A673 (cell line): Measurements from ENCODE around the gene VANGL2. TPM values are rescaled to one million over a fixed set of nuclear protein-coding genes. Genes with fewer than 3 reads are reported as not detected.

Experiments used
- BruUV-seq: library from RNA; stranded (reverse); fragments of 400-500 nt; replicated peaks from 2 replicates; lab custom pipeline; 2021; lab: Mats Ljungman, UMichigan
- CTCF ChIA-PET: fragments of 300-600 bp; sonication (Branson Sonifier 250); formaldehyde crosslinking; loops from one replicate; lab custom pipeline; 2022; ENCODE audit warnings: antibody characterized with exemption; lab: Charles Lee
- POLR2A ChIA-PET: fragments of 300-600 bp; sonication (Branson Sonifier 250); formaldehyde crosslinking; loops from one replicate; lab custom pipeline; 2022; ENCODE audit warnings: antibody characterized with exemption; ENCODE audit not compliant: low non-redundant PET; lab: Charles Lee
- DNase-seq: peaks from one replicate; pipeline ENCODE4 v3.0.0-alpha.2; 2015; ENCODE audit warnings: low spot score
- H3K27ac ChIP-seq: fragments of 200-600 bp; sonication (generic); 2 replicates; pipeline ENCODE4 v1.5.1; 2016; ENCODE audit warnings: mixed run types, low read depth, mild to moderate bottlenecking, mixed read lengths, antibody characterized with exemption, low read length; ENCODE audit not compliant: poor library complexity, severe bottlenecking
- H3K27me3 ChIP-seq: fragments of 200-600 bp; sonication (generic); replicated peaks from 2 replicates; pipeline ENCODE4 v1.6.1; 2017; ENCODE audit warnings: mixed run types, low read depth, mild to moderate bottlenecking, mixed read lengths, antibody characterized with exemption, low read length; ENCODE audit not compliant: insufficient read depth, poor library complexity
- H3K36me3 ChIP-seq: fragments of 200-600 bp; sonication (generic); 2 replicates; pipeline ENCODE4 v1.6.1; 2016; ENCODE audit warnings: mixed run types, mild to moderate bottlenecking, mixed read lengths, antibody characterized with exemption, low read length; ENCODE audit not compliant: insufficient read depth, poor library complexity, severe bottlenecking
- H3K4me1 ChIP-seq: fragments of 200-600 bp; sonication (generic); 2 replicates; pipeline ENCODE4 v1.6.1; 2017; ENCODE audit warnings: mixed run types, mild to moderate bottlenecking, mixed read lengths, antibody characterized with exemption, low read length; ENCODE audit not compliant: insufficient read depth, poor library complexity, severe bottlenecking
- H3K4me3 ChIP-seq: fragments of 200-600 bp; sonication (generic); 2 replicates; pipeline ENCODE4 v1.5.1; 2016; ENCODE audit warnings: low read depth, mixed run types, mild to moderate bottlenecking, mixed read lengths, low read length; ENCODE audit not compliant: poor library complexity, severe bottlenecking
- H3K9me3 ChIP-seq: fragments of 200-600 bp; sonication (generic); 2 replicates; pipeline ENCODE4 v1.6.1; 2016; ENCODE audit warnings: mixed run types, low read depth, mild to moderate bottlenecking, mixed read lengths, antibody characterized with exemption, low read length; ENCODE audit not compliant: poor library complexity, severe bottlenecking
- EZH2 ChIP-seq: fragments of 200-600 bp; sonication (generic); IDR thresholded peaks from 2 replicates; pipeline ENCODE4 v1.6.1; 2017; ENCODE audit warnings: borderline replicate concordance, low read depth, mild to moderate bottlenecking, mixed read lengths, antibody characterized with exemption, low read length; ENCODE audit not compliant: poor library complexity, severe bottlenecking
- intact Hi-C: fragments of 100-400 bp; cut with micrococcal nuclease; formaldehyde crosslinking; loops from one replicate; pipeline ENCODE4 v1.10.0; 2022; ENCODE audit not compliant: unreplicated experiment
- total RNA-seq: library from RNA; stranded (reverse); gene quantifications from 2 replicates; pipeline ENCODE4 v1.2.3, GENCODE V29; 2021
- TF ChIP-seq, protein P1 (sequence below): fragments of 300-800, 200-600 bp; sonication (generic); conservative IDR thresholded peaks from 2 replicates; pipeline ENCODE4 v1.5.1; 2017; ENCODE audit warnings: low read depth, mild to moderate bottlenecking, antibody characterized with exemption, low read length, moderate library complexity, mixed read lengths

Gene VANGL2
- total RNA-seq, 1 experiment from 2014 or later, result 20.9 TPM

DNA sequence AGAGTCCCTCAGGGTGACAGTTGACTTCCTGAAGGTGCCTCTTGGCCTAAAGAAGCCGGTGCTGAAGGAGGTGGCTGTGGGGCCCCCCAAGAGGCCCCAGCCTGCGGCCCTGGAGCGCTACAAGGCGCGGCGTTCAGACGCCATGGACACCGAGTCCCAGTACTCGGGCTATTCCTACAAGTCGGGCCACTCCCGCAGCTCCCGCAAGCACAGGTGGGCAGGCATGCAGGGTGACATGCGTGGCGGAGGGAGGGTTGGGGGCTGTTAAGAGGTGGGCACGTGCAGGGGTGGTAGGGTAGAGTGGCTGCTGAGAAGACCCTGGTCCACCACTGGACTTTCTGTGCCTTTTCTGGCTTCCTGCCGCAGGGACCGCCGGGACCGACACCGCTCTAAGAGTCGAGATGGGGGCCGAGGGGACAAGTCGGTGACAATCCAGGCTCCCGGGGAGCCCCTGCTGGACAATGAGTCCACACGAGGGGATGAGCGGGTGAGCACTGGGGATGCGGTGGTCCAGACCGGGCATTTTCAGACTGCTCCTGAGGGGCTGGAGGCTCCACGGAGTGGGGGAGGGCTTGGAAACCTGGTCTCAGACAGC, 15.4 kb downstream of the VANGL2 start:
- no peak overlapping the region for H3K4me3 ChIP-seq
- intact Hi-C loops, result no loop called here
- CTCF ChIA-PET, result interaction anchor here (0.8 to 1.1 kb wide), 2 partner anchors 39 to 330 kb away, joined by 3 read pairs; no protein-coding TSS in a partner anchor
- H3K27me3 ChIP-seq, result no peaks in the 10 kb centered on the region
- no peaks in the 10 kb centered on the region for H3K36me3 ChIP-seq
- TF ChIP-seq EZH2, result no peak
- TF ChIP-seq, protein P1, sequence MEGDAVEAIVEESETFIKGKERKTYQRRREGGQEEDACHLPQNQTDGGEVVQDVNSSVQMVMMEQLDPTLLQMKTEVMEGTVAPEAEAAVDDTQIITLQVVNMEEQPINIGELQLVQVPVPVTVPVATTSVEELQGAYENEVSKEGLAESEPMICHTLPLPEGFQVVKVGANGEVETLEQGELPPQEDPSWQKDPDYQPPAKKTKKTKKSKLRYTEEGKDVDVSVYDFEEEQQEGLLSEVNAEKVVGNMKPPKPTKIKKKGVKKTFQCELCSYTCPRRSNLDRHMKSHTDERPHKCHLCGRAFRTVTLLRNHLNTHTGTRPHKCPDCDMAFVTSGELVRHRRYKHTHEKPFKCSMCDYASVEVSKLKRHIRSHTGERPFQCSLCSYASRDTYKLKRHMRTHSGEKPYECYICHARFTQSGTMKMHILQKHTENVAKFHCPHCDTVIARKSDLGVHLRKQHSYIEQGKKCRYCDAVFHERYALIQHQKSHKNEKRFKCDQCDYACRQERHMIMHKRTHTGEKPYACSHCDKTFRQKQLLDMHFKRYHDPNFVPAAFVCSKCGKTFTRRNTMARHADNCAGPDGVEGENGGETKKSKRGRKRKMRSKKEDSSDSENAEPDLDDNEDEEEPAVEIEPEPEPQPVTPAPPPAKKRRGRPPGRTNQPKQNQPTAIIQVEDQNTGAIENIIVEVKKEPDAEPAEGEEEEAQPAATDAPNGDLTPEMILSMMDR, result no peak
- no peaks in the 10 kb centered on the region for H3K9me3 ChIP-seq
- BruUV-seq, result no TSS peak
- no peaks in the 10 kb centered on the region for H3K4me1 ChIP-seq
- DNase-seq, result no peak
- H3K27ac ChIP-seq, result no peak overlapping the region
- POLR2A ChIA-PET, result no interaction called here

DNA sequence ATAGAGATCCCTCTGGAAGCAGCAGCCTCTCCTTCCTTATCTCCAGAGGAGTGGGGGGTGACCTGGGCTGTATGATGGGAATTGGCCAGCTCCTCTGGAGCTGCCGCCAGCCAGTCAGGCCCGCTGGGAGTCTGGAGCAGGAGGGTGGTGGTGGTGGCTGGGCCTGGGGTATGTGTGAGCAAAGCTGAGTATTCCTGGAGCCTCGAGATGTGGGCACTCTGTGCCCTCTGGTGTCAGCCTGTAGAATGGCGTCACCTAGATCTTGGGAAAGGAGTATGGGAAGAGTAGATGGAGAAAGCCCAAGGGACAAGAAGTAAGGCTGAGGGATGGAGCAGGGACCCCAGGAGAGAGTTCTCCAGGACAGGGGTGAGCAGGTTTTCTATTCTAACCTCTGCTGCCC, 16.0 kb downstream of the VANGL2 start:
- DNase-seq, result peak; percentile 50
- H3K27me3 ChIP-seq, result no peaks in the 10 kb centered on the region
- intact Hi-C loops, result no loop called here
- no peak overlapping the region for H3K27ac ChIP-seq
- TF ChIP-seq, protein P1, result peak; percentile 56
- TF ChIP-seq EZH2, result no peak
- H3K9me3 ChIP-seq, result no peaks in the 10 kb centered on the region
- H3K36me3 ChIP-seq, result no peaks in the 10 kb centered on the region
- POLR2A ChIA-PET, result no interaction called here
- no peak overlapping the region for H3K4me3 ChIP-seq
- BruUV-seq, result no TSS peak
- no peaks in the 10 kb centered on the region for H3K4me1 ChIP-seq
- CTCF ChIA-PET, result interaction anchor here (0.8 to 1.1 kb wide), 2 partner anchors 40 to 331 kb away, joined by 3 read pairs; no protein-coding TSS in a partner anchor

DNA sequence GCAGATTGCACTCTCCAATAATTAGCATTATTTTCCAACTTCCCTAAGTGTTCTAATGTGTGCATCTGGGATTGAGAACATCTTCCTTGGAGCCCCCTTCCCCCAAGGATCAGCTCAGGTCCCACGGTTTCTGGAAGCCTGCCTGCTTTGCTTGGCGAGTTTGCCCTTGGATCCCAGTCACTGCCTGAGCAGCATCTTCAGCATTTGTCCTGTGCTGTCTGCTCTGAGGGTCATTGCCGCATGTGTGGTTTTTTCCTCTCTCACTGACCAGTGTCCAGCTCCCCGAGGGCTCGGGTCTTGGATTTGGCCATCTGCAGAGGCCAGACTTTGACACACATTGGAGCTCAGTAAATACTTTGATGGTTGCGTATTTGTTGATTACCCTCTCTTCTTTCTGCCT, 18.1 kb downstream of the VANGL2 start:
- Histone ChIP-seq H3K27me3 (no peaks in the 10 kb centered on the region), H3K4me1 (no peaks in the 10 kb centered on the region), H3K36me3 (no peaks in the 10 kb centered on the region), H3K9me3 (no peaks in the 10 kb centered on the region), H3K4me3 (no peak overlapping the region), H3K27ac (no peak overlapping the region)
- POLR2A ChIA-PET, result no interaction called here
- TF ChIP-seq EZH2, result no peak
- TF ChIP-seq, protein P1, result no peak
- no TSS peak for BruUV-seq
- intact Hi-C loops, result no loop called here
- CTCF ChIA-PET, result no interaction called here
- DNase-seq, result no peak
